HEK293T (cell line): ENCODE measurements around the gene KCND3.

Source experiments
- BHLHE40 ChIP-seq: fragments of 450-650 bp; IDR thresholded peaks from 2 replicates; pipeline ENCODE4 v1.6.1; 2016; ENCODE audit warnings: mild to moderate bottlenecking, moderate library complexity, borderline replicate concordance
- ELF4 ChIP-seq: fragments of 450-650 bp; IDR thresholded peaks from 2 replicates; pipeline ENCODE4 v1.6.1; 2017; ENCODE audit warnings: antibody characterized with exemption
- FOXK2 ChIP-seq: fragments of 450-650 bp; IDR thresholded peaks from 2 replicates; pipeline ENCODE4 v1.6.1; 2016; ENCODE audit warnings: mild to moderate bottlenecking
- HDGF ChIP-seq: fragments of 450-650 bp; IDR thresholded peaks from 2 replicates; pipeline ENCODE4 v1.6.1; 2017; ENCODE audit warnings: antibody characterized with exemption, borderline replicate concordance
- SP1 ChIP-seq: fragments of 450-650 bp; IDR thresholded peaks from 2 replicates; pipeline ENCODE4 v1.6.1; 2017
- TARDBP ChIP-seq: fragments of 450-650 bp; IDR thresholded peaks from 2 replicates; pipeline ENCODE4 v1.6.1; 2016
- TF ChIP-seq, protein P1 (sequence below): fragments of 450-650 bp; IDR thresholded peaks from 2 replicates; pipeline ENCODE4 v1.6.1; 2016

DNA sequence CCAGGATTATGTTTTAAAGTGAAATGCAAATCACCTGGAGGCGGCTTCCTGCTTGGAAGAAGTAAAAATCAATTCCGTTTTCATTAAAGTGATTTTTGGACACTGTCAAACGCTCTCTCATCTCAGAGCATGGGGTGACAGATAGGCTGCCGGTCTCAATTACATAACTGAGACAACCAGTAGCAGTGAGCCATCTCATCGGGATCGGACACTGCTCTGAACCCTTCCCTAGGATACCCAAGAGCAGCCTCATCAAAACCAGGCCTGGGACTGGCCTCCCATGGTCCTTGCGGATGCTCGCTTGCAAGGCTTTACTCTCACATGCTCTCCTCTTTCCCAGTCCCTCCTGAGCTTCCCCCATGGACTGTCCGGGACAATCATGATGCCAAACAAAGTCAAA, 12.1 kb downstream of the KCND3 start:
- TF ChIP-seq BHLHE40 (no peak), HDGF (no peak), FOXK2 (no peak), ELF4 (no peak), SP1 (no peak), TARDBP (no peak)
- TF ChIP-seq, protein P1, sequence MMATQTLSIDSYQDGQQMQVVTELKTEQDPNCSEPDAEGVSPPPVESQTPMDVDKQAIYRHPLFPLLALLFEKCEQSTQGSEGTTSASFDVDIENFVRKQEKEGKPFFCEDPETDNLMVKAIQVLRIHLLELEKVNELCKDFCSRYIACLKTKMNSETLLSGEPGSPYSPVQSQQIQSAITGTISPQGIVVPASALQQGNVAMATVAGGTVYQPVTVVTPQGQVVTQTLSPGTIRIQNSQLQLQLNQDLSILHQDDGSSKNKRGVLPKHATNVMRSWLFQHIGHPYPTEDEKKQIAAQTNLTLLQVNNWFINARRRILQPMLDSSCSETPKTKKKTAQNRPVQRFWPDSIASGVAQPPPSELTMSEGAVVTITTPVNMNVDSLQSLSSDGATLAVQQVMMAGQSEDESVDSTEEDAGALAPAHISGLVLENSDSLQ: no peak
